GM19467 (cell line): Measurements from ENCODE around the gene STAT6.

ENCODE experiments used
- ATAC-seq: cut with Tn5 transposase; IDR thresholded peaks from one replicate; pipeline ENCODE4 v1.9.1; 2021; ENCODE audit warnings: mild to moderate bottlenecking, moderate library complexity; ENCODE audit not compliant: unreplicated experiment

The STAT6 gene

GRCh38 chr12:57146092-57146491 lies 34.9 kb upstream of the STAT6 start:
- ATAC-seq, result no peak

- no peak for ATAC-seq
Measured at GRCh38 chr12:57145460-57146059, 34.4 kb upstream of the STAT6 start.

GRCh38 chr12:57143454-57143853 lies 32.3 kb upstream of the STAT6 start:
- no peak for ATAC-seq

- no peak for ATAC-seq
Measured at GRCh38 chr12:57142727-57143126, 31.6 kb upstream of the STAT6 start.

- no peak for ATAC-seq
Measured at GRCh38 chr12:57142121-57142520, 31.0 kb upstream of the STAT6 start.

- ATAC-seq, result no peak
Measured at GRCh38 chr12:57141249-57141648, 30.1 kb upstream of the STAT6 start.

- no peak for ATAC-seq
Measured at GRCh38 chr12:57139796-57140649, 28.9 kb upstream of the STAT6 start.

GRCh38 chr12:57138526-57139272 lies 27.5 kb upstream of the STAT6 start:
- no peak for ATAC-seq

GRCh38 chr12:57135527-57136326 lies 24.6 kb upstream of the STAT6 start:
- no peak for ATAC-seq

GRCh38 chr12:57134949-57135348 lies 23.8 kb upstream of the STAT6 start:
- ATAC-seq, result no peak

- no peak for ATAC-seq
Measured at GRCh38 chr12:57133916-57134315, 22.8 kb upstream of the STAT6 start.

- no peak for ATAC-seq
Measured at GRCh38 chr12:57133013-57133569, 21.9 kb upstream of the STAT6 start.

GRCh38 chr12:57131896-57132744 lies 21.0 kb upstream of the STAT6 start:
- no peak for ATAC-seq

GRCh38 chr12:57130941-57131340 lies 19.8 kb upstream of the STAT6 start:
- ATAC-seq, result no peak

- ATAC-seq, result no peak
Measured at GRCh38 chr12:57129889-57130288, 18.7 kb upstream of the STAT6 start.

- ATAC-seq, result no peak
Measured at GRCh38 chr12:57129321-57129842, 18.2 kb upstream of the STAT6 start.

GRCh38 chr12:57128519-57129247 lies 17.5 kb upstream of the STAT6 start:
- ATAC-seq, result no peak

- ATAC-seq, result no peak
Measured at GRCh38 chr12:57127726-57128518, 16.8 kb upstream of the STAT6 start, which contains the start of gene LRP1. LRP1 (plus strand) TSS chr12:57128483; CDS start chr12:57128965, 482 bp downstream.
